Neural progenitor cell (in vitro differentiated cells): ENCODE results near the gene MROH2A. TPM values are rescaled to one million over a fixed set of nuclear protein-coding genes. Genes with fewer than 3 reads are reported as not detected.

Source experiments
- DNase-seq: peaks from one replicate; pipeline ENCODE4 v3.0.0-alpha.2; 2016; ENCODE audit warnings: low spot score
- H2AFZ ChIP-seq: fragments of 200-600 bp; sonication (generic); replicated peaks from 2 replicates; pipeline ENCODE4 v1.6.1; 2016; ENCODE audit warnings: antibody characterized with exemption
- H3F3A ChIP-seq: fragments of 200-600 bp; sonication (generic); 2 replicates; pipeline ENCODE4 v1.6.1; 2016; ENCODE audit warnings: antibody characterized with exemption, low read depth
- H3K27ac ChIP-seq: fragments of 200-600 bp; sonication (generic); 2 replicates; pipeline ENCODE4 v1.5.1; 2016; ENCODE audit warnings: mild to moderate bottlenecking
- H3K27me3 ChIP-seq: fragments of 200-600 bp; sonication (generic); 2 replicates; pipeline ENCODE4 v1.6.1; 2016; ENCODE audit warnings: mild to moderate bottlenecking, moderate library complexity
- H3K36me3 ChIP-seq: fragments of 200-600 bp; sonication (generic); 2 replicates; pipeline ENCODE4 v1.5.1; 2016
- H3K4me1 ChIP-seq: fragments of 200-600 bp; sonication (generic); 2 replicates; pipeline ENCODE4 v1.6.1; 2016; ENCODE audit warnings: mixed run types
- H3K4me2 ChIP-seq: fragments of 200-600 bp; sonication (generic); 2 replicates; pipeline ENCODE4 v1.6.1; 2016
- H3K4me3 ChIP-seq: fragments of 200-600 bp; sonication (generic); 2 replicates; pipeline ENCODE4 v1.5.1; 2016
- H3K79me2 ChIP-seq: fragments of 200-600 bp; sonication (generic); 2 replicates; pipeline ENCODE4 v1.6.1; 2016; ENCODE audit warnings: low read depth
- H3K9ac ChIP-seq: fragments of 200-600 bp; sonication (generic); 2 replicates; pipeline ENCODE4 v1.6.1; 2016
- H3K9me3 ChIP-seq: fragments of 200-600 bp; sonication (generic); 2 replicates; pipeline ENCODE4 v1.5.1; 2016; ENCODE audit warnings: low read depth
- H4K20me1 ChIP-seq: fragments of 200-600 bp; sonication (generic); 2 replicates; pipeline ENCODE4 v1.6.1; 2016; ENCODE audit warnings: low read depth
- H3K27ac Mint-ChIP-seq: 3 replicates; pipeline ENCODE4 v1.8.0; 2021; ENCODE audit warnings: mixed read lengths
- H3K27me3 Mint-ChIP-seq: 2 replicates; pipeline ENCODE4 v1.8.0; 2022; ENCODE audit warnings: low read depth, mild to moderate bottlenecking, inconsistent platforms, moderate library complexity, mixed read lengths; ENCODE audit not compliant: insufficient read depth
- H3K36me3 Mint-ChIP-seq: 3 replicates; pipeline ENCODE4 v1.8.0; 2021; ENCODE audit warnings: mixed read lengths
- H3K4me1 Mint-ChIP-seq: 3 replicates; pipeline ENCODE4 v1.8.0; 2021; ENCODE audit warnings: mixed read lengths
- H3K4me3 Mint-ChIP-seq: 3 replicates; pipeline ENCODE4 v1.8.0; 2021; ENCODE audit warnings: mild to moderate bottlenecking, moderate library complexity, mixed read lengths
- H3K9me3 Mint-ChIP-seq: 3 replicates; pipeline ENCODE4 v1.8.0; 2020; ENCODE audit warnings: mixed read lengths
- CTCF ChIP-seq: fragments of 200-600 bp; sonication (generic); IDR thresholded peaks from 2 replicates; pipeline ENCODE4 v1.5.1; 2017; ENCODE audit warnings: antibody characterized with exemption, mild to moderate bottlenecking
- EZH2 ChIP-seq: fragments of 200-600 bp; sonication (generic); IDR thresholded peaks from 2 replicates; pipeline ENCODE4 v1.6.1; 2017; ENCODE audit warnings: antibody characterized with exemption, mild to moderate bottlenecking, moderate library complexity
- EZH2phosphoT487 ChIP-seq: fragments of 200-600 bp; sonication (generic); IDR thresholded peaks from 2 replicates; pipeline ENCODE4 v1.6.1; 2017; ENCODE audit warnings: antibody characterized with exemption
- total RNA-seq: library from RNA; depleted of rRNA; stranded (reverse); fragments of >200 nt; gene quantifications from 2 replicates; pipeline ENCODE4 v1.2.3, GENCODE V29; 2015; ENCODE audit warnings: low replicate concordance

MROH2A gene
- total RNA-seq, 1 donor from 2014 or later = not detected

- Histone ChIP-seq H3F3A (no peaks in the 10 kb centered on the region), H3K79me2 (no peaks in the 10 kb centered on the region), H3K9me3 (no peaks in the 10 kb centered on the region), H4K20me1 (no peaks in the 10 kb centered on the region), H3K27me3 (no peaks in the 10 kb centered on the region), H3K36me3 (no peaks in the 10 kb centered on the region), H2AFZ (no peak overlapping the region), H3K4me2 (no peak overlapping the region), H3K9ac (no peak overlapping the region), H3K4me1 (no peaks in the 10 kb centered on the region), H3K27ac (no peak overlapping the region), H3K4me3 (no peak overlapping the region)
- Mint-ChIP-seq H3K9me3 (peaks cover 6% of the 10 kb centered on the region), H3K4me1 (peaks cover 5% of the 10 kb centered on the region), H3K36me3 (no peaks in the 10 kb centered on the region), H3K27me3 (peaks cover 2% of the 10 kb centered on the region), H3K4me3 (no peak overlapping the region), H3K27ac (no peak overlapping the region)
- no peak for DNase-seq
- TF ChIP-seq EZH2 (no peak), EZH2phosphoT487 (no peak), CTCF (no peak)
Measured at GRCh38 chr2:233758849-233759248, 19.3 kb upstream of the MROH2A start.

GRCh38 chr2:233760043-233760442, 18.1 kb upstream of the MROH2A start, which contains the start of gene UGT1A1:
TSS of gene UGT1A1 (plus strand) at chr2:233760270. CDS start at chr2:233760288, 18 bp downstream.
- Mint-ChIP-seq H3K27ac (peak within 1 kb of the TSS; percentile 54), H3K27me3 (peaks cover 2% of the 10 kb centered on the region), H3K4me1 (peaks cover 5% of the 10 kb centered on the region), H3K36me3 (no peaks in the 10 kb centered on the region), H3K9me3 (peaks cover 2% of the 10 kb centered on the region), H3K4me3 (no peak within 1 kb of the TSS)
- Histone ChIP-seq H4K20me1 (no peaks in the 10 kb centered on the region), H3K27ac (no peak within 1 kb of the TSS), H2AFZ (no peak within 1 kb of the TSS), H3K4me3 (no peak within 1 kb of the TSS), H3K4me1 (no peaks in the 10 kb centered on the region), H3K27me3 (no peaks in the 10 kb centered on the region), H3K4me2 (no peak within 1 kb of the TSS), H3K9ac (no peak within 1 kb of the TSS), H3K79me2 (no peaks in the 10 kb centered on the region), H3F3A (no peaks in the 10 kb centered on the region), H3K36me3 (no peaks in the 10 kb centered on the region), H3K9me3 (no peaks in the 10 kb centered on the region)
- DNase-seq = no peak
- TF ChIP-seq CTCF (no peak), EZH2phosphoT487 (no peak), EZH2 (no peak)

GRCh38 chr2:233761040-233761769, 16.9 kb upstream of the MROH2A start:
- no peak overlapping the region for H3K4me3 ChIP-seq
- no peak for DNase-seq
- no peak overlapping the region for H3K4me2 ChIP-seq
- no peaks in the 10 kb centered on the region for H3K27me3 ChIP-seq
- peaks cover 5% of the 10 kb centered on the region for H3K9me3 Mint-ChIP-seq
- no peak overlapping the region for H3K27ac ChIP-seq
- H3K9me3 ChIP-seq = no peaks in the 10 kb centered on the region
- no peaks in the 10 kb centered on the region for H3F3A ChIP-seq
- H3K27ac Mint-ChIP-seq = no peak overlapping the region
- H3K79me2 ChIP-seq = no peaks in the 10 kb centered on the region
- no peak overlapping the region for H3K4me3 Mint-ChIP-seq
- H3K27me3 Mint-ChIP-seq = peaks cover 2% of the 10 kb centered on the region
- H3K9ac ChIP-seq = no peak overlapping the region
- no peak overlapping the region for H2AFZ ChIP-seq
- H3K36me3 Mint-ChIP-seq = peaks cover 2% of the 10 kb centered on the region
- no peak for TF ChIP-seq EZH2
- TF ChIP-seq EZH2phosphoT487 = no peak
- no peak for TF ChIP-seq CTCF
- no peaks in the 10 kb centered on the region for H4K20me1 ChIP-seq
- no peaks in the 10 kb centered on the region for H3K36me3 ChIP-seq
- H3K4me1 Mint-ChIP-seq = peaks cover 5% of the 10 kb centered on the region
- no peaks in the 10 kb centered on the region for H3K4me1 ChIP-seq
